ENCODE results near the gene PUM2. TPM values are rescaled to one million over a fixed set of nuclear protein-coding genes. Genes with fewer than 3 reads are reported as not detected.

Gene PUM2
- total and polyA plus RNA-seq, 4 donors: 27.4 to 145 (median 51.0) TPM

DNA sequence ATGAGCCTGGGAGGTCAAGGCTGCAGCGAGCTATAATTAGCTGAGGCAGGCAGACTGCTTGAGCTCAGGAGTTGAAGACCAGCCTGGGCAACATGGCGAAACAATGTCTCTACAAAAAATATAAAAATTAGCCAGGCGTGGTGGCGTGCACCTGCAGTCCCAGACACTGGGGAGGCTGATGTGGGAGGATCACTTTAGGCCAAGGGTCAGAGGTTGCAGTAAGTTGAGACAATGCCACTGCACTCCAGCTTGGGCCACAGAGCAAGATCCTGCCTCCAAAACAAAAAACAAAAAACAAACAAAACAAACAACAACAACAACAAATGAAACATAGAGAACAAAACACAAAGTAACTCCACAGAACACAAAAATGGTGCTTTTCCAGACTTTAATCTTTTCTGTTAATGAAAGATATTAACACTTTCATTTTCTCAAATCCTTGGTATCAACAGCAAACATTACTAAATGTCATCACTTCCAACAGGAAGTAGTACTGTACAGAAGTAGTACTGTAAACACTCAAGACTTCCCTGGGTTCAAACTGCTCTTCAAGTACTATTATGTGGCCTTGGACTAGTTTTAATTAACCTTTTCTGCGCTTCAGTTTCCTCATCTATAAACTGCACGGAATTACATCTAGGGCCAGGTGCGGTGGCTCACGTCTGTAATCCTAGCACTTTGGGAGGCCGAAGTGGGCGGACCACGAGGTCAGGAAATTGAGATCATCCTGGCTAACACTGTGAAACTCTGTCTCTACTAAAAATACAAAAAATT, 27.9 kb downstream of the PUM2 start:
- ATAC-seq (ENCODE audit: insufficient read depth, low FRiP score) (no peak), DNase-seq (no peak)
- H3K4me3 ChIP-seq: no peak overlapping the region
- H3K36me3 ChIP-seq (ENCODE audit: control insufficient read depth in 4 of 4, insufficient read depth in 4 of 4, low read length in 4 of 4): peaks cover 6 to 47% (median 20%) of the 10 kb centered on the region in 4 donors
- H3K9me3 ChIP-seq (ENCODE audit: control insufficient read depth in 4 of 4, insufficient read depth in 3 of 4, low read length in 3 of 4): no peaks in the 10 kb centered on the region
- H3K4me1 ChIP-seq (ENCODE audit: control insufficient read depth in 5 of 5, insufficient read depth in 5 of 5, low read length in 5 of 5): peaks cover 6 to 10% (median 6%) of the 10 kb centered on the region in 5 donors
- no peak overlapping the region for H3K27ac ChIP-seq (ENCODE audit: low read depth in 1 of 2, low read length in 1 of 2)
- TF ChIP-seq, protein P1, sequence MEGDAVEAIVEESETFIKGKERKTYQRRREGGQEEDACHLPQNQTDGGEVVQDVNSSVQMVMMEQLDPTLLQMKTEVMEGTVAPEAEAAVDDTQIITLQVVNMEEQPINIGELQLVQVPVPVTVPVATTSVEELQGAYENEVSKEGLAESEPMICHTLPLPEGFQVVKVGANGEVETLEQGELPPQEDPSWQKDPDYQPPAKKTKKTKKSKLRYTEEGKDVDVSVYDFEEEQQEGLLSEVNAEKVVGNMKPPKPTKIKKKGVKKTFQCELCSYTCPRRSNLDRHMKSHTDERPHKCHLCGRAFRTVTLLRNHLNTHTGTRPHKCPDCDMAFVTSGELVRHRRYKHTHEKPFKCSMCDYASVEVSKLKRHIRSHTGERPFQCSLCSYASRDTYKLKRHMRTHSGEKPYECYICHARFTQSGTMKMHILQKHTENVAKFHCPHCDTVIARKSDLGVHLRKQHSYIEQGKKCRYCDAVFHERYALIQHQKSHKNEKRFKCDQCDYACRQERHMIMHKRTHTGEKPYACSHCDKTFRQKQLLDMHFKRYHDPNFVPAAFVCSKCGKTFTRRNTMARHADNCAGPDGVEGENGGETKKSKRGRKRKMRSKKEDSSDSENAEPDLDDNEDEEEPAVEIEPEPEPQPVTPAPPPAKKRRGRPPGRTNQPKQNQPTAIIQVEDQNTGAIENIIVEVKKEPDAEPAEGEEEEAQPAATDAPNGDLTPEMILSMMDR (IDR thresholded peaks at IDR 0.05; ENCODE audit: control extremely low read depth, extremely low read depth): no peak
- no peaks in the 10 kb centered on the region for H3K27me3 ChIP-seq (ENCODE audit: control insufficient read depth in 3 of 3, insufficient read depth in 3 of 3, low read length in 2 of 3)
- WGBS, 2 donors: 82 to 83% methylated on average over 11 of the region's 11 CpGs
- H3K9ac ChIP-seq (ENCODE audit: insufficient read depth in 1 of 2, low read length in 2 of 2): no peak overlapping the region

DNA sequence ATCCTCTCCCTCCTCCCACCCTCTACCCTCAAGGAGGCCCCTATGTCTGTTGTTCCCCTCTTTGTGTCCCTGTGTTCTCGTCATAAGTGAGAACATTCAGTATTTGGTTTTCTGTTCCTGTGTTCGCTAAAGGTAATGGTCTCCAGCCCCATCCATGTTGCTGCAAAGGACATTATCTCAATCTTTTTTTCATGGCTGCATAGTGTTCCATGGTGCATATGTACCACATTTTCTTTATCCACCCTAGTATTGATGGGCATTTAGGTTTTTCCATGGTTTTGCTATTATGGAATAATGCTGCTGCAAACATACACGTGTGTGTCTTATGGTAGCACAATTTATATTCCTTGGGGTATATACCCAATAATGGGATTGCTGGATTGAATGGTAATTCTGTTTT, 33.0 kb downstream of the PUM2 start:
- ATAC-seq (ENCODE audit: insufficient read depth, low FRiP score): no peak
- peaks cover 9 to 48% (median 24%) of the 10 kb centered on the region in 4 donors for H3K36me3 ChIP-seq (ENCODE audit: control insufficient read depth in 4 of 4, insufficient read depth in 4 of 4, low read length in 4 of 4)

GRCh38 chr2:20317197-20317596, 33.4 kb downstream of the PUM2 start:
- H3K4me1 ChIP-seq (ENCODE audit: control insufficient read depth in 5 of 5, insufficient read depth in 5 of 5, low read length in 5 of 5): peaks cover 0 to 5% (median 0%) of the 10 kb centered on the region in 5 donors
- no peak overlapping the region for H3K9ac ChIP-seq (ENCODE audit: insufficient read depth in 1 of 2, low read length in 2 of 2)
- DNase-seq (no peak), ATAC-seq (ENCODE audit: insufficient read depth, low FRiP score) (no peak)
- H3K27me3 ChIP-seq (ENCODE audit: control insufficient read depth in 3 of 3, insufficient read depth in 3 of 3, low read length in 2 of 3): no peaks in the 10 kb centered on the region
- 44 to 50% methylated on average over 1 of the region's 1 CpG for WGBS, 2 donors
- H3K9me3 ChIP-seq (ENCODE audit: control insufficient read depth in 4 of 4, insufficient read depth in 3 of 4, low read length in 3 of 4): no peaks in the 10 kb centered on the region
- TF ChIP-seq, protein P1 (IDR thresholded peaks at IDR 0.05; ENCODE audit: control extremely low read depth, extremely low read depth): no peak
- no peak overlapping the region for H3K4me3 ChIP-seq
- peaks cover 7 to 44% (median 20%) of the 10 kb centered on the region in 4 donors for H3K36me3 ChIP-seq (ENCODE audit: control insufficient read depth in 4 of 4, insufficient read depth in 4 of 4, low read length in 4 of 4)
- no peak overlapping the region for H3K27ac ChIP-seq (ENCODE audit: low read depth in 1 of 2, low read length in 1 of 2)

More for the DNA sequence above, 33.0 kb downstream of the PUM2 start:
- H3K4me1 ChIP-seq (ENCODE audit: control insufficient read depth in 5 of 5, insufficient read depth in 5 of 5, low read length in 5 of 5): peaks cover 0 to 5% (median 0%) of the 10 kb centered on the region in 5 donors
- 97 to 99% methylated on average over 3 of the region's 3 CpGs for WGBS, 2 donors
- H3K4me3 ChIP-seq: no peak overlapping the region
- H3K9ac ChIP-seq (ENCODE audit: insufficient read depth in 1 of 2, low read length in 2 of 2): no peak overlapping the region
- H3K27ac ChIP-seq (ENCODE audit: low read depth in 1 of 2, low read length in 1 of 2): no peak overlapping the region
- DNase-seq: no peak
- no peaks in the 10 kb centered on the region for H3K9me3 ChIP-seq (ENCODE audit: control insufficient read depth in 4 of 4, insufficient read depth in 3 of 4, low read length in 3 of 4)
- no peaks in the 10 kb centered on the region for H3K27me3 ChIP-seq (ENCODE audit: control insufficient read depth in 3 of 3, insufficient read depth in 3 of 3, low read length in 2 of 3)
- TF ChIP-seq, protein P1 (IDR thresholded peaks at IDR 0.05; ENCODE audit: control extremely low read depth, extremely low read depth): no peak

All from lung (tissue), 12 donors.